Embryonic facial prominence (tissue), 1 donor: ENCODE results near the gene CLDN7.

Source experiments
- DNase-seq: peaks from one replicate; pipeline ENCODE4 v3.0.0-alpha.2; 2016; ENCODE audit errors: extremely low spot score

The CLDN7 gene

DNA sequence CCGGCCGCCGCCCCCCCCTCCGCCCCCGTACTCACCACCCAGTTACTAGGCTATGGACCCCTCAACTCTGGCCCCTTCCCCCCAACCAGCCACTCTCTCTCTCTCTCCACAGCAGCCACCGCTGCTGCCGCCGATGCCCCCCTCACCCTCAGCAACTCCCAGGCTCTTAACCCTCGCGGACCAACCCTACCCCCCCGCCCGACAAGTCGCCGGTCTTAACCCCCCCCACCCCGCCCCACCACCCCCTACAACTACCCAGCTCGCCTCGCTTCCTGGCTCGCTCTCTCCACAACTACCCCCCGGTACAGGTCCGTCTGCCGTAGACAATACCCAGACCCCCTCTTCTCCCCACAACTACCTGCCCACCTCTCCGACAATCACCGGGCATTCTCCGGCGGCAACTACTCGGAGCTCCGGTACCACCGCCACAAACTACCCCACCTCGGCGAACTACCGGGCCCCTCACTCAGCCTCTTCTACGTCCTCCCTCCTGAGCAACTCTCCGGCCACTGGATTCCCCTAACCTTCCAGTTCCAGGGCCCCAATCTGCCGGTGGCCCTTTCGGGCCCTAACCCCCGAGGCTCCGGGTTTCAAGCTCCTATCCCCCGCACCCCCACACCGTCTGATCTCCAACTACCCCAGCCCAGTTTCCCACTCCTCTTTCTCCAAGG, 23.7 kb downstream of the CLDN7 start:
- no peak for DNase-seq

DNA sequence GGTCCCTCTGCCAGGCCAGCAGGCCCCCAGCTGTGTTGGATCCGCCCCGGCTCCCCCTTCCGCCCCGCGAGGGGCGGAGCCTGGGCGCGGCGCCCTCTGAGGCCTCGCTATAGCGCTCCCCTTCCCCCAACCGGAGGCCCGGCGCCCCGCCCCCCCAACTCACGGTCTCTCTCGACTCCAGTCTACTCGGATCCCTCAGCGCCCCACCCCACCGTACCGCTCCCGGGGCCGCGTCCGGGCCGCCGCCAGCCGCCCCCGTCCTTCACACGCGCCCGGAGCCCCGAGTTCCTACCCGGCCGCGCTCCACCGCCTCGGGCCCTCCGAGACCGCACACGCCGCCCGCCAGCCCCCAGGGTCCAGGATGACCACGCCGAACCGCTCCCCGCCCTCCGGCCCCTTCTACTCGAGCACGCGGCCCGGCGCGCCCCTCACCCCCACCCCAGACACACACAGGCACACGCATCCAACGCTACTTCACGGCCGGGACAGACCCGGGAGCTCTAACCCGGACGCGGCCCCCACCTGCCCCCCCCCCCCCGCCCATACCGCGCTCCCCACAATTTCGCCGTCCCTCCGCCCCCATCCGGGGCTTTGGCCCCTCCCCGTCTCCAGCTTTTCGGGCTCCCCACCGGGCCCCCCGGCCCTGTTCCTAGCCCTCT, 24.4 kb downstream of the CLDN7 start:
- no peak for DNase-seq

DNA sequence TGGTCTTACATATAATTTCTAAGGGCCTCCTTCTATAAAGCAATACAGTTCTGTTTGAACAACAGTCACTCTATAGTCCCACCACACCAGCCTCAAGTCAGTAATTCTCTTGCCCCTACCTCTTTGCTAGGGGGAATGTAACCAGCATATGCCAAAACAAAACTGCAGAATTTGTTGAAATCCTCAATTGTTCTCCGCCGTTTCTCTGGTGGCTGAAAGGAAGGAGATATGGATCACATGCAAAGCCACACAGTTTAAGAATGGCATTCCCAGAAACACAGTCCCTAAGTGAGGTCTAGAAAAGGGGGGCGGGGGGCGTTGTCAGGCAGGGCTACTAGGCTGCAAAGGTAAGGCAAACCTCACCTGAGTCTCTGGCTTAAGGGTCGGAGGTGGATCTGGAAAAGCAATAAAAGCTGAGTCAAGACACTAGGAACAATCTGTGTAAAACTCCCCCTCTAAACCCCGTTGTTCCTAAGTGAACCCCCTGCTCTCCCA, 25.0 kb downstream of the CLDN7 start:
- no peak for DNase-seq

DNA sequence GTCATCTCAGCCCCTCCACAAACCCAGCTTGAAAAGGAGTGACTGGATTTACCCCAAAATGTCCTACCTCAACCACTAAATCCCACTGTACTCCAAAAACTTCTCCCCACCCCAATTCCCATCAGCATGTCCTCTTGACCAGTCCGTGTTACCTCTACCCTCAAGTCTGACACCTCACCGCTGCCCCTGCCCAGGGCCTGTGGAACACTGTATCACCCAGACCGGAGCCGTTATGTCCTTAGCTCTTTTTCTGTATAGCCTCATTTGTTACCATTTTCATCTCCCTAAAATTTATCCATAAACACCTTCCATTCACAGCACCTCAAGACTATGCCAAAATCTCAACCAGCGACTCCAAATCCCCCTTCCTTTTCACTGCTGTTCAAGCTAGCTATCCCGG, 25.5 kb downstream of the CLDN7 start:
- DNase-seq: no peak

DNA sequence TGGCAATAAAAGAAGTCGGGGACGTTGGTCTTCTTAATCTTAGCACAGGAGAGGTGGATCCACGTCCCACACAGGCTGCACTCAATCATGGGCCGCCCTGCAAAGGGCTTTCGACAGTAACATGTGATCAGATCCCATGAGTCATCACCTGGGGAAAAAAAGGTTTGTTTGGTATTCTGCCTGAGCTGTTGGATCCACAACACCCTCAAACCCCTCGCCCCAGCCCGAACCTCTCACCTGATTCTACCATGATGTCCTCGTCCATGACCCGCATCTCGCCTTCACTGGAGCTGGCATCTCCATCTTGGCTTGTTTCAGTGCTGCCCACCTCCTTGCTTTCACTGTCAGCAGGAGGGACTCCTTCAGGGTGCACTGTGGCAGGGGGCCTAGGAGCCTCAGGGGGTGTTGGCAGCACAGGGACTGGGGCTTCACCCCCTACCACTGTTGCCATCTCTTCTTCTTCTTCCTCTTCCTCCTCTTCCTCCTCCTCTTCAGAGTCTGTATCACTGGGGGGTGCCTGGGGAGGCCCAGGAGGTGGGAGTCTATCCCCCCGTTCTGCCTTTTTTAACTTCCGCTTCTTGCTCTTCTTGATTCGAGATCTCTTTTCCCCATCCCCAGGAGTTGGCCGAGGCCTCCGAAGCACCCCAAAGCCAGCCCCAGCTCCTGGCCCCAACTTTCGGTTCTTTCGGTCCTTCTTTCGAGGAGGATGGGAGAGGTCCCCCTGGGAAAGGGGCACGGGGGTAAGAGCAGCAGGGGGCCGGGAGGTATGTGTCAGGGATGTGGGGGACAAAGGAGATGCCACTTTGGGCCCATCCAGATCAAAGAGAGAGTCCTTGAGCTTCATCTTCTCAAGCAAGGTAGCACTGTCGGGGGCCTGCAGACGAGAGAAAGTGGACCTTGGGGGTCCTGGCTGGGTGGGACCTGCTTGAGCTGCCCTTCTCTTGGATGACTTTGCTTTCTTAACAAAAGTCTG, 26.3 kb downstream of the CLDN7 start:
- no peak for DNase-seq

DNA sequence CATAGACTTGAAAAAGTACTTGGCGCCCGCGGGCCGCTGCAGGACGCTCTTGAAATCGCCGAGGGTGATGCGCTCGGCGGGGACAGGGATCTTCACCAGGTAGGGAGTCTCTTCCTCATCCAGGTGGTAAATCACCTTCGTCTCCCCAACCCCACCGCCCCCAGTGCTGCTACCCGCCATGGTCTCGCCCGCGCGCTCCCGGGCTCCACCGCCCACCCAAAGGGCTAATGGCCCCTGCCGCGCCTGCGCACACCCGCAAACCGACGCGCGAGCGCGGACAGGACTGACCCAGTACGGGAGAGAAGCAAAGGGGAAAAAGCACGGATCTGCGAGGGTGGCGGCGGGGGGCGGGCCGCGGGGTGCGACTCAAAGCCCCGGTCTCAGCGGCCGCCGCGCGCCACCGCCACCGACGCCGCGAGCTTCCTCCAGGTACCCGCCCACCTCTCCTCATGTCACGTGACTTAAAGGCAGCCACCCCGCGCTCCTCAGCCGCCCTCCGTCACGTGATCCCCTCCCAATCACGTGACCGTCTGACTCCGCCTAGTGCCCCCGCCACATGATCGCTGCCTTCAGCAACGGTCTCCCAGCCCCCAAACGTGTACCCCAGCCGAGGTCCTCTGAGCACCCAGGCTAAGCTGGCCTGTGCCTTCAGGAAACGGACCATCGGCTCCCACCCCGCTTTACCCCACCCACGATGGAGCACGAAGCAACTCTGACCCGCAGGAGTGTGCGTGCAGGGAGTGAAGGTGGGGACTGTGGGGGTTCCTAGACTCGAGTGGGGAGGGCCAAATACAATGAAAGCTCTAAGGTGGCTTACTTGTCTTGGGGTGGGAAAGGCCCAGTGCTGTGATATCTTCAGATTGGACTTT, 28.0 kb downstream of the CLDN7 start, which contains the start of gene DVL2:
Gene DVL2 (minus strand): TSS at position 435 of the 869 bp plus-strand sequence. CDS start 255 bp downstream, at position 180.
- DNase-seq: peak; percentile 97

DNA sequence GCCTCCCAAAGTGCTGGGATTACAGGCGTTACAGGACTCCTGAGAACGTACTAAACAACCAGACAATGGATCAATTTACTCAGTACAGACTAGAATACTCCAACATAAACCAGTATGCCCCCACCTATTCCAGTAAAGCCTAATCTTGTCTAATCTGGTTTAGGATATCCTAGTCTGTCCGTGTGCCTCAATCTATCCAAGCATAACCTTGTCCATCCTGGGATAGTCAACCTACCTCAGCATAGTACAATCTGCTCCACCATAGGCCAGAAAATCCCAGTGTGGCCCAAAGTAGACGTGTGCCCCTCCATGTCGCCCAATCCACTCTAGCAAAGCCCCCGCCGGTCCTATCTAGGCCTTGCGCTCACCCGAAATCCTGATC, 28.6 kb downstream of the CLDN7 start:
- no peak for DNase-seq

DNA sequence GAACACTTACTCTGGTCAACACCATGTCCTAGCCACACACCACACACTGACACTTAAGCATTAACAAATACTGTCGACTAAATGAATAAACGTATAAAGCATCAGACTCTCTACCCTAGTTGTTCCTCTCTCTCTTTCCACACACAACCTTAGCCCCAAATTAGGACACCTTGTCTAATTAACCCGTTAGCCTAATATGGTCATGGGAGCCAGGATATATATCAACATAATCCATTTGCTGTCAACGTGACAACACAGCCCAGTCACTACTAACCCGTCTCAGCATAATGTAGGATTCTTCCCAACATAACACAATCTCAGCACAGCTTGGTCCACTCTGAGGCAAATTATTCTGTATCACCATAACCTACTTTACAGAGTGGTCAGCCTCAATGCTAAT, 30.2 kb downstream of the CLDN7 start:
- no peak for DNase-seq

DNA sequence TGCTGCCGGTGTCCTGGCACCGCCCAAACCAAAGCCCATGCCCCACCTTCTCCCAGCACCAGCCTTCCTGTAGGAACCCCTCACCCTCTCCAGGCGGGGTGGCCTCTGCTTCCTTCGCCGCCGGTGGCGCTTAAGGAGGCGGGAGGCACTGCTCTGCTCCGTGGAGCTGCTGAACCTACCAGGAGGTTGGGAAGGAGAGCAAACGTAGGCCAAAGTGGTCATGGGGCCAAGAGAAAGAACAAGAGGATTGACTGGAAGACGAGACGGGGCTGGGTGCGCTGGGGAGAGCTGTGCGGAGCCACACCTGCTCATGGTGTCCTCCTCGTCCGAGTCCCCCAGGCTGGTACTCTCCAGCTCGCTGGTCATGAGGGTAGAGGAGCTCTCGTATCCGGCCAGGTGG, 32.8 kb downstream of the CLDN7 start:
- no peak for DNase-seq

DNA sequence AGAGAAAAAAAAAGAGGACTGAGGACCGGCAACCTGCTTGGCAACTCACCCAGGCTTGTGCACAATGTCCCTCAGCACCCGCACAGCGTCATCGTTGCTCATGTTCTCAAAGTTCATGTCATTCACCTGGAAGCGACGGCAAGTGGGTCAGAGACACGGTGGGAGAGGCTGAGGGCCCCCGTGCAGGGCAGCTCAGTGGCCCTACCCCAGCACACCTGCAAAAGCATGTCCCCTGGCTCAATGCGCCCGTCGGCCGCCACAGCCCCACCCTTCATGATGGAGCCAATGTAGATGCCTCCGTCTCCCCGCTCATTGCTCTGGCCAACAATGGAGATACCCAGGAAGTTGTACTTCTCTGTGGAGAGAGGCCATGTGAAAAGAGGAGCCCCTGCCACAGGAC, 33.4 kb downstream of the CLDN7 start:
- DNase-seq: no peak

DNA sequence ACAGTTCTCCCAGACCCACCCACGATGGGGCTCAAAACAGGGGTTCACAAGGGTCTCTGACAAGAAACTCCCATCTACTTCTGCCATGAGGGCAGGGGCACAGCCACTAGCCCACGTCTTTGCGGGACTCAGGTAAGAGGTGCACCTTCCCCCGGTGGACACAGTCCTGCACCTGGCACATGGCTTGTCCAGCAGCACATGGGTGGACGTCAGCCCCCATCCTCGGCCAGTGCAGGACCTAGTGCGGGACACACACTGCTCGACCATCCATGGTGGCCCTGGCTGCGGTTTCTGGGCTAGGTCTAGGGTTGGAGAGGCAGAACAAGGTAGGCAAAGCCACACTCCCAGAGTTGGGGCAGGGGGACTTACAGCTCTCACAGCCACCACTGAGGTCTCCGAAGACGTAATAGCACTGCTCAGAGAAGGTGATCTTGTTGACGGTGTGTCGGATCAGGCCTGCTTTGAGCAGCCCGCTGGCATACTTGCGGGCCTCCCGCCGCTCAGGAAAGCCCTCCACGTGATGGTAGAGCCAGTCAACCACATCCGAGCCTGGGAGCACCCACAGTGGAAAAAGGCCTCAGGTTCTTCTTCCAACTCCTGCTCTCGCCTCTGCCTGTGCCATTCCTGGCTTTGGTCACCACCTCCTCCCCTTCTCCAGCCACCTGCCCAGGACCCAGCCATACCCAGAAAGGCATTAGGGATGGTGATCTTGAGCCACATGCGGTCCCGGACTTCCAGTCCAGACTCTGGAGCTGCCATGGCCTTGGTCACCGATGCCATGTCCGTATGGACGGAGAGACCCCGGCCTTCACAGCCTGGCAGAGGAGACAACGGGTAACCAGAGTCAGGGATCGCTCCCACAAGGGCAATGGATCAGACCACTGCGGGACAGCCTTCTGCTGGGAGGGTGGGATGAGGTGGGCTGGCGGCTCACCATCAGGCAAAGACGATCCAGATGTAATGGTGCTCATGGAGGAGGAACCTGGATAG, 35.3 kb downstream of the CLDN7 start:
- no peak for DNase-seq

DNA sequence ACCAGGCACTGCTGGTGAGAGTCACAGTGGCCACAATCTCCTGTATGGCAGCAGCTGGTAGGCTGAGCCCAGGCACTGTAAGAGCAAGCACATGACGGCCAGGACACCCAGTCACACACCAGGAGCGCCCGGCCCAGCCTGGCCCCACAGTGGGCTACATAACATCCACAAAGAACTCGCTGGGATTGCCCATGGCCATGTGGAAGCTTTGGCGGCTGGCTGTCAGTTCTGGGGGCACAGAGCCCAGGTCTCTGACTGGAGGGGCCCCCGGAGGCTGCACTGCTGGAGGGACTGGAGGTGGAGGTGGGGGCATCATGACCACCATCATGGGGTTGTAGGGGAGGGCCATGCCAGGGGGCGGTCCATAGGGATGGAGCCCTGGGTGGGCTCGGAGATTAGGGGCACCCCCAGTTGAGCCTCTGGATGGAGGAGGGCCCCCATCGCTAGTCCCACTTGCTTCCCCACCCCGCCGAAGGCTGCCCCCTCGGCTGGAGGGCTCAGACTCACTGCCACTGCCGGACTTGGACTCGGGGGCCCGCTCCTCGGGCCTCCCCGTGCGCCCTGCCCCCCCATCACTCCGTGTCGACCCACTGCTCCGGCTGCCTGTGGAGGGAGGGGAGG, 36.5 kb downstream of the CLDN7 start:
- no peak for DNase-seq

DNA sequence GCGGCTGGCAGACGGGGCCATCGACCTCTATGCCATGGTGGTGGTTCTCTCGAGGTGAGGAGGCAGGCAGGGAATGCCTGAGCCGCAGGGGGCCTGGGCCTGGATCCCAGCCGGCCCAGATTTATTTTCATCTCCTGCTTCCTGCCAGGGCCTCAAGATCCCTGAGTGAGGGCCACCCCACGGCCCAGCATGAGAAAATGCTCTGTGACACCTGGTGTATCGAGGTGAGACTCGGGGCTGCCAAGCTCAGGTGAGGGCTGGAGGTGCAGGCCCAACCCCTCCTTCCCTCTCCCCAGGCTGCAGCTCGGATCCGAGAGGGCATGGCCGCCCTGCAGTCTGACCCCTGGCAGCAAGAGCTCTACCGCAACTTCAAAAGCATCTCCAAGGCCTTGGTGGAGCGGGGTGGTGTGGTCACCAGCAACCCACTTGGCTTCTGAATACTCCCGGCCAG, 37.6 kb downstream of the CLDN7 start:
- no peak for DNase-seq

DNA sequence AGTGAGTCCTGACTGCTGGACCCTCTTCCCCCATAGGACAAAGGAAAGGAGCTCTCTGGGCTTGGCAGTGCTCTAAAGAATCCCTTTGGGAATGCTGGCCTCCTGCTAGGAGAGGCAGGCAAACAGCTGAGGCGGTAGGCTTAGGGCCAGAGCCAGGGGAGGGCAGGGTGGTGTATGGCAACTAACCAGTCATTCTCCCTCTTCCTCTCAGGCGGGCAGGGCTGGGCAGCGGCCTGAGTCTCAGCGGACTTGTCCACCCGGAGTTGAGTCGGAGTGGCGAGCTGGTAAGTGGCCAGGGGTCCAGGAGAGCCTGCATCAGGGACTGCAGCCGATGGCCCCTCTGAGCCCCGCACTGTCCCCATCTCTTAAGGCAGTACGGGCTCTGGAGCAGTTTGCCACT, 38.2 kb downstream of the CLDN7 start:
- no peak for DNase-seq

DNA sequence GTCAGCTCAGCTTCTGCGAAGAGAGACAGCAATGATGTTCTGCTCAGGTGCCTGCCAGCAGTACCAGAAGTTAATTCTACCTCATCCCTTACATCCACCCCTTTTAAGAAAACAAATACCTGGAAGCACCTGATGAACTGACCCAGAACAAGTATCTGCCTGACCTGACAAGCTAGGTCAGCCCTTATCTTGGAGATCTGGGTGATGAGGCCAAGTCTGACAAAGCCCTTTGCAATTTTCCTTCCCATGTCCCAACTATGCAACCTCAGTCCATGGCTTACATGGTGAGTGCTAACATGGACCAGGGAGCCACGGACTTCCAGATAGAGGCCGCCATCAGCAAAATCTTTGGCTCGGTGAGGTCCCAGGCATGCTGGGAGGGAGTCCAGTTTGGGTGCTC, 38.9 kb downstream of the CLDN7 start:
- no peak for DNase-seq

DNA sequence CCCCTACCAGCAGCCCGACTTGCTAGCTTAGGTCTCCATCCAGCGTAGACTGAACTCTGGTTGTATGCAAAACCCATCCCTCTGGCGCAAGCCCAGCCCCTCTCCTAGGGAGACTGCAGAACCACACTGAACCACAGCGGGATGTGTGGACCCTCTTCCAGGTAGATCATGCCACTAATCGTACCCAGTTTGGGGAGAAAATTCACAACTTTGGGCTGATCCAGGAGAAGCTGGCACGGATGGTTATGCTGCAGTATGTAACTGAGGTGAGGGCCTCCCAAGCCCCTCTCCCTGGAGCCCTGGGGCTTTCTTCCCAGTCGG, 39.3 kb downstream of the CLDN7 start:
- DNase-seq: no peak

DNA sequence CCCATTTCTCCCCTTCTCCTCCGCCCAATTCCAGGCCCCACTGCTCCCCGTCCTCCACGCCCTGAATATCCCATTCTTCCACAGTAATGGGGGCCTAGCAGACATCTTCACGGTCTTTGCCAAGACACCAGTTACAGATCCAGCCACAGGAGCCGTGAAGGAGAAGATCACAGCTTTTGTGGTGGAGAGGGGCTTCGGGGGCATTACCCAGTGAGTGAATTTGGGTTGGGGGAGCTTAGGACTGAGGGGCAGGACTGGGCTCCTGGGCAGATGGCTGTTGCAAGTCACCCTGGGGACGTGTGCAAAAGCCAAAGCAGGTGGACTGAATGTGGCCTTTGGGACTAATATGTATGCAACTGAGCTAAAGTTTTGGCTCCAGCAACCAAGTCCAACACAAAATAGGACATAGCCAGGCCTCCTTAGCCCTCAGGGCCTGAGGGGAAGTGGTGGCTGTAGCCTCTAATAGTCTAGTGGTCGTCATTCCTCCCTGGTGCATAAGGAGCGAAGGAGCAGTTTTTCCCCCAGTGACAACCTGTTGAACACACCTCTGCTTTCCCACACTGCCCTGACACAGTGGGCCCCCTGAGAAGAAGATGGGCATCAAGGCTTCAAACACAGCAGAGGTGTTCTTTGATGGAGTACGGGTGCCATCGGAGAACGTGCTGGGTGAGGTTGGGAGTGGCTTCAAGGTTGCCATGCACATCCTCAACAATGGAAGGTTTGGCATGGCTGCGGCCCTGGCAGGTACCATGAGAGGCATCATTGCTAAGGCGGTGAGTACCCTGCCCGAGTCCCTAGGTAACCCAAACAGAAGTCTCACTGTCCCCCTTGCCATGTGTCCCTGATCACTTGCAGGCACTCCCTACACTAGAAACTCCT, 39.9 kb downstream of the CLDN7 start:
- DNase-seq: no peak

DNA sequence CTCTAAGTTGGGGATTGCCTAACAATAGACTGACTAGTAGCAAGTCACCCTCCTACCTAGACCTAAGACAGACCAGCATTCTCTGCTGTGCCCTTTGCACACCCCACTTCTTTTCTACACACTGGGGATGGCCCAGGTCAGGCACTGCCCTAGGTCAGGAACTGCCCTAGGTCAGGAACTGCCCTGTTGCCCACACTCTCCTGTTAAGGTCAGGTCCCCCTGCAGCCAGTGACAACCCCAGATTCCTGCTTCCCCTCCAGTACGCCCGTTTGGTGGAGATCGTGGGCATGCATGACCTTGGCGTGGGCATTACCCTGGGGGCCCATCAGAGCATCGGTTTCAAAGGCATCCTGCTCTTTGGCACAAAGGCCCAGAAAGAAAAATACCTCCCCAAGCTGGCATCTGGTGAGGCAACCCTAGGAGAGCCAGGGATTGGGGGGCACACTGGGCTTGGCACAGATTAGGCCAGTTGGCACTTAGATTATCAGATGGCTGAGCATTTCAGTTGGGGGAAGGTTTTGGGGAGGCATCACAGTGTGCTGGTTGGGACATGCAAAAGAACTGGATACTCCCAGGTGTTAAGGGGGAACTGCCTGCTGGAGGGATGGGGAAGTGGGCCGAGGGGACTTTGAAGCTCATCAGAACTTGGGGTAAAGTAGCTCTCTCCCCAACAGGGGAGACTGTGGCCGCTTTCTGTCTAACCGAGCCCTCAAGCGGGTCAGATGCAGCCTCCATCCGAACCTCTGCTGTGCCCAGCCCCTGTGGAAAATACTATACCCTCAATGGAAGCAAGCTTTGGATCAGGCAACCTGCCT, 40.8 kb downstream of the CLDN7 start:
- DNase-seq: no peak
